Measurements from ENCODE around the gene PRF1.
A peak's percentile ranks its signal among the peaks of the same experiment; 100 is the strongest.
"Not testable (repeated sequence)": the region's sequence is repeated elsewhere in the genome, so short reads cannot be mapped to it uniquely, and the experiment has no call there.

PRF1 gene

DNA sequence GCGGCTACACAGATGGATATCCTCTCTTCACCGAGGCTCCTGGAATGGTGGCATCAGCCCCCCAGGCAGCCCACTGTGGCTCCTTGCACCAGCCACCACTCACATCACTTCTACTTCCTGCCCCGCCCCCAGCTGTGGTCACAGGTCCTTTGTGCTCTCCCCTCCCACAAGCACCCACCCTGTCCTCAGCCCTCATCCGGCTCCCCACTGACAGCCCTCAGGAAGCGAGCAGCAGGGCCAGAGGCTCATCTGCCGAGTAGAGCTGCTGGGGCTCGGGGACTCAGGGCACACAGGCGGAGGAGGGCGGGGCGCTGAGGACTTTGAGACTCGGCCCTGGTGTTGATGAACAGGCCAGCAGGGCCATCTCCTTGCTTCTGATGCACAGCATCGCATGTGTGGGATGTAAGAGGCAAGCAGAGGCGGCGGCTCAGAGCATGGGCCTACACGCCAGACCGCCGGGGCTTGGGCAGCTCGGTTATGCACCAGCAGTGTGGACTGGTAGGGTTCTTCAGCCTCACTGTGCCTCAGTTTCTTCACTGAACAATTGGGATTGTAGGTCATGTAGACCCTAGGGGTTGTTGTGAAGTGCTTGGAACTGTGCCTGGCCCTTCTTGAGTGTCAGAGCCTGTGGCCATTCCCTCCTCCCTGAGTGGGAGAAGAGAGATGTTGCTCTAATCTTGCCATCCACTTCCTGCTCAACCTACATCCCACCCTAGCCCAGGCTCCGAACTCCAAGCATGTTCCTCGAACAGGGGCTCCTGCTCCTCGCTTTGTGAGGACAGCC is at the start of gene PRF1:
Gene PRF1, minus strand, starts transcription at position 77 of the 784 bp plus-strand sequence. CDS start 1,839 bp downstream, outside the sequence.
- FAIRE-seq = no peak
- DNase-seq (ENCODE audit: low spot score) = no peak

DNA sequence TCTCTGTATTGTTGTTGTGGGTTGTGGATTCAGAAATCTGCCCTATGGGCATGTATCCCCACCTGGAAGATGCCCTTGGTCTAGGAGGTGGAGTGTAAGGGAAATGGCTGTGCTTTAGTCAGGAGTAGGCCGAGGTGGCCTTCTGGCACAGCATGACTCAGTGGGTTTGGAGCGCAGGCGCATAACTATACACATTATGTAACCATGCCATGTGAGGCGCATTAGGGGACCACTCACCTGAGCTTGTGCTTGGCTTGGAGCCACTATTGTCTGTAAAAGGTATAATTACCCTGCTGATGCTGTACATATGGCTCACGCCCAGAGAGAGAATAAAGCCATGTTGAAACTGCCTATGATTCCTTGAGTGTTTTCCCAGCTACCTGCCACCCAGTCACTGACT is 49.1 kb upstream of the PRF1 start:
- FAIRE-seq (no peak), DNase-seq (ENCODE audit: low spot score) (no peak)

DNA sequence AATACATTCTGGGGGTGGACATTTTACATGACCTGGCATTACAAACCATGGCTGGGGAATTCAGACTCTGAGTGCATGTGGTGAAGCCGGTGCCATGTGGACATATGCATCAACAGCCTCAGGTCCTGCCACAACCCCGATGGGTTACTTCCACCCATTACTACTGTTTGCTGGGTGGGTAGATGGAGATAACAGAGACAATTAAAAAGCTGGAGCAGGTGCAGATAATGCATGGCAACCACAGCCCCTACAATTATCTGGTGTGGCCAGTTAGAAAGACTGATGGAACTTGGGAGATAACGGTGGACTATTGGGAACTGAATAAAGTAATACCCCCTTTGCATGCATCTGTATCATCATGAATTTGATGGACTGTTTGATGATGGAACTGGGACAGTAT is 48.2 kb upstream of the PRF1 start:
- no peak for FAIRE-seq
- DNase-seq (ENCODE audit: low spot score) = no peak

DNA sequence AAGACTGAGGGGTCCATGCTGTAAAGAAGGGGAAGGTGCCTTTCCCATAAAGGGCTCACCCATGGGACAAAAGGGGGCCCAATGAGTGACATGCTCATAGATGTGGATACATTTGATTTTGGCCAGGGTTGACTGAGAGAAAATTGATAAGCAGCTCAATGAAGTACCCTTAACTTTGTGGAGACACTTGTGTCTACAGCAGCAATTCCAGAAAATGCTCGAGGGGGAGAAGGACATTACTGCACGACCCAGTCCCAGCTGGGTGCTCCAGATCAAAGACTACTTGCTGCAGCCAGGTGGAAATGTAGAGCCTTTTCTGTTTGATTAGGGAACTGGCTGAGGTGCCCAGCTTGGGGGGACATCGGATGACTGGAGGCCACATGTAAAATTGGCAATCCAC is 47.6 kb upstream of the PRF1 start:
- DNase-seq (ENCODE audit: low spot score) (no peak), FAIRE-seq (no peak)

DNA sequence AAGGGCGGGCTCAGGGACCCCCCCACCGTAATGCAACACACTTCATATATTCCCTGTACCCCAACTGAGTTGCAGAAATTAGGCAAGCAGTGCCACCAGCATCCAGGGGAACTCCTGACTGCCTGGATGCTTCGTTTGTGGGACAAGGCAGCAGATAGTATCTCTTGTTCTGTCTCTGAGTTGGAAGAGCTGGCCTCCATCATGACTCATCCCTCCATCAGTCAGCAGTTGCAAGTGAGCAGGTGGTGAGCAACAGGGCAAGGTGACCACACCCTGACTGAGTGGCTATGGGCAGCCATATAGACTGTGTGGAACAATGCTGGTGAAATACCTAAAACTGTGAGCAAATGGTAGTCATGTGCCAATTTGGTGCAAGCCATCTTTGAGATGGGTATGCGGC is 47.0 kb upstream of the PRF1 start:
- DNase-seq (ENCODE audit: low spot score) = peak; percentile 72
- FAIRE-seq = peak; percentile 96

DNA sequence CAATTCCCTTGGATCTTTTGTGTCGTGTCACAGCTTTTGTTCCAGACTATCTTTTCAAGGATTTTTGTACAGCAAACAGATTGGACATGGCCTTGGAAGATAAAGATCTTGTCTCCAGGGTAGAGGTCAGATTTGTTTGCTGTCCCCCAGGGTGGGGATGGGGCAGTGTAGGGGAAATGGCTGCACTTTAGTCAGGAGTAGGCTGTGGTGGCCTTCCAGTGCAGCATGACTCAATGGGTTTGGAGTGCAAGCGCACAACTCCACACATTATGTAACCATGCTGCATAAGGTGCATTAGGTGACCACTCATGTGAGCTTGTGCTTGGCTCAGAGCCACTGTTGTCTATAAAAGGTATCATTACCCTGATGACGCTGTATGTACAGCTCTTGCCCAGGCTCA is 45.9 kb upstream of the PRF1 start:
- no peak for DNase-seq (ENCODE audit: low spot score)
- FAIRE-seq = no peak

DNA sequence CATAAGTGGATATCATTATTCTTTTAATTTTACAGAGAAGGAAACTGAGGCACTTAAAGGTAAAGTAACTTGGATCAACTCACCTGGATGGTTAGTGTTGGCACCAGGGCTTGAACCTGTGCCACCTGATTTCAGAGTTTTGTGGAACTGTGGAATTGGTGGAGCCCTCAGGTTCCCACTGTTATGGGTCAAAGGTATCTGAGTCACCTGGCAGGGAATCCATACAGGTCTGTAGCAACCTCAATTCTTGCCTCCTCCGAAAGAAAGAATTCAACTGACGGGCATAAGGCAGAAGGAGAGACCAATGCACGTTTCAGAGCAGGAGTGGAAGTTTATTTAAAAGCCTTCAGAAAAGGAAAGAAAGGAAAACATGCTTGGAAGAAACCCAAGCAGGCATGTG is 44.5 kb upstream of the PRF1 start:
- DNase-seq (ENCODE audit: low spot score) = no peak
- FAIRE-seq = no peak

DNA sequence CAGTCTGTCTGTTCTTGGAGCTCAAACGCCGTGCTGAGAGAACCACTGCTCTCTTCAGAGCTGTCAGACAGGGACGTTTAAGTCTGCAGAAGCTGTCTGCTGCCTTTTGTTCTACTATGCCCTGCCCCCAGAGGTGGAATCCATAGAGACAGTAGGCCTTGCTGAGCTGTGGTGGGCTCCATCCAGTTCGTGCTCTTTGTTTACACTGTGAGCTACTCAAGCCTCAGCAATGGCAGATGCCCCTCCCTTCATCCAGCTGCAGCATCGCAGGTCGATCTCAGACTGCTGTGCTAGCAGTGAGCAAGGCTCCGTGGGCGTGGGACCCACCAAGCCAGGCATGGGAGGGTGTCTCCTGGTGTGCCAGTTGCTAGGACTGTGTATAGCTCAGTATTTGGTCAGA is 42.4 kb upstream of the PRF1 start:
- DNase-seq (ENCODE audit: low spot score); FAIRE-seq: not testable (repeated sequence)

DNA sequence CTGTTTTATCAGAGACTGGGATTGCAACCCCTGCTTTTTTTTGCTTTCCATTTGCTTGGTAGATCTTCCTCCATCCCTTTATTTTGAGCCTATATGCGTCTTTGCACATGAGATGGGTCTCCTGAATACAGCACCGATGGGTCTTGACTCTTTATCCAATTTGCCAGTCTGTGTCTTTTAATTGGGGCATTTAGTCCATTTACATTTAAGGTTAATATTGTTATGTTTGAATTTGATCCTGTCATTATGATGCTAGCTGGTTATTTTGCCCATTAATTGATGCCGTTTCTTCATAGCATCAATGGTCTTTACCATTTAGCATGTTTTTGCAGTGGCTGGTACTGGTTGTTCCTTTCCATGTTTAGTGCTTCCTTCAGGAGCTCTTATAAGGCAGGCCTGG is 40.7 kb upstream of the PRF1 start:
- not testable (repeated sequence) for DNase-seq (ENCODE audit: low spot score); FAIRE-seq

DNA sequence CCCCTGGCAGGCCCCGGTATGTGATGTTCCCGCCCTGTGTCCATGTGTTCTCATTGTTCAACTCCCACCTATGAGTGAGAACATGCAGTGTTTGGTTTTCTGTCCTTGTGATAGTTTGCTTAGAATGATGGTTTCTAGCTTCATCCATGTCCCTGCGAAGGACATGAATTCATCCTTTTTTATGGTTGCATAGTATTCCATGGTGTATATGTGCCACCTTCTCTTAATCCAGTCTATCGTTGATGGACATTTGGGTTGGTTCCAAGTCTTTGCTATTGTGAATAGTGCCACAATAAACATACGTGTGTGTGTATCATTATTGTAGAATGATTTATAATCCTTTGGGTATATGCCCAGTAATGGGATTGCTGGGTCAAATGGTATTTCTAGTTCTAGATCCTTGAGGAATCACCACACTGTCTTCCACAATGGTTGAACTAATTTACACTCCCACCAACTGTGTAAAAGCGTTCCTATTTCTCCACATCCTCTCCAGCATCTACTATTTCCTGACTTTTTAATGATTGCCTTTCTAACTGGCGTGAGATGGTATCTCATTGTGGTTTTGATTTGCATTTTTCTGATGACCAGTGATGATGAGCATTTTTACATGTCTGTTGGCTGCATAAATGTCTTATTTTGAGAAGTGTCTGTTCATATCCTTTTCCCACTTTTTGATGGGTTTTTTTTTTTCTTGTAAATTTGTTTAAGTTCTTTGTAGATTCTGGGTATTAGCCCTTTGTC is 37.3 kb upstream of the PRF1 start:
- DNase-seq (ENCODE audit: low spot score); FAIRE-seq: not testable (repeated sequence)

DNA sequence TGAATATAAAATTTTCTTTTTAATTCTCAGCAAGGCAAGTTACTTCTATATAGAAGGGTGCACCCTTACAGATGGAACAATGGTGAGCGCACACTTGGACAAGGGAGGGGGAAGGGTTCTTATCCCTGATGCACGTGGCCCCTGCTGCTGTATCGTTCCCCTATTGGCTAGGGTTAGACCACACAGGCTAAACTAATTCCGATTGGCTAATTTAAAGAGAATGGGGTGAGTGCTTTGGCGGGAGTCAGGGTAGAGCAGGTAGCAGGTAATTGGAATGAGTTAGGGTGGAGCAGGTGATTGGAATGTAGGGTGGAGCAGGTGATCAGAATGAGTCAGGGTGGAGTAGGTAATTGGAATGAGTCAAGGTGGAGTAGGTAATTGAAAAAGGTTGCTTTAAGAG is 32.0 kb upstream of the PRF1 start:
- not testable (repeated sequence) for FAIRE-seq; DNase-seq (ENCODE audit: low spot score)

DNA sequence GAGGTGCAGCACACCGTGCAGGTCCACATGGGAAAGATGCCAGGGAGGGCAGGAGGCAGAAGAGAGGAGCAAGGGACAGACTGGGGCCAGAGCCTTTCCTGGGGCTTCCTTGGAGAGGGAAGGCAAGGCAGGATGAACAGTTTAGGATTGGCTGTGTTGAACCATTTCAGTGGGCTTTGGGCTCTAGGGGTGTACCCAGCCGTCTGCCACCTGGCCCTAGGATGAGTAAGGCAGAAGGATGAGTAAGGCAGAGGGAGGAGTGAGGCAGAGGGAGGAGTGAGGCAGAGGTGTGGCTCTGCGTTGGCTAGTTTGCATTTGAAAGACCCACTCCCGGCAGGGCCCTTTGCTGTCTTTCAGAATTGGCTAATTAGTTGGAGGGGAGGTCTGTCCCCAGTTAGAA is 31.5 kb upstream of the PRF1 start:
- FAIRE-seq = no peak

DNA sequence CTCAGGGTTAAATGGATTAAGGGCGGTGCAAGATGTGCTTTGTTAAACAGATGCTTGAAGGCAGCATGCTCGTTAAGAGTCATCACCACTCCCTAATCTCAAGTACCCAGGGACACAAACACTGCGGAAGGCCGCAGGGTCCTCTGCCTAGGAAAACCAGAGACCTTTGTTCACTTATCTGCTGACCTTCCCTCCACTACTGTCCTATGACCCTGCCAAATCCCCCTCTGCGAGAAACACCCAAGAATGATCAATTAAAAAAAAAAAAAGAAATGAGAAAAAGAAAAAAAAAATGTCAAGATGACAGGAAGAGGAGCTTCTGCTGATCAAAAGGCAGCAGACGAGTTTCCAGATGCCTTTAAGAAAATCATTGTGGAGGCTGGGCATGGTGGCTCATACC is 29.2 kb upstream of the PRF1 start:
- not testable (repeated sequence) for FAIRE-seq; DNase-seq (ENCODE audit: low spot score)

More for the DNA sequence above, 31.5 kb upstream of the PRF1 start:
- DNase-seq (ENCODE audit: low spot score) = peak; percentile 49

DNA sequence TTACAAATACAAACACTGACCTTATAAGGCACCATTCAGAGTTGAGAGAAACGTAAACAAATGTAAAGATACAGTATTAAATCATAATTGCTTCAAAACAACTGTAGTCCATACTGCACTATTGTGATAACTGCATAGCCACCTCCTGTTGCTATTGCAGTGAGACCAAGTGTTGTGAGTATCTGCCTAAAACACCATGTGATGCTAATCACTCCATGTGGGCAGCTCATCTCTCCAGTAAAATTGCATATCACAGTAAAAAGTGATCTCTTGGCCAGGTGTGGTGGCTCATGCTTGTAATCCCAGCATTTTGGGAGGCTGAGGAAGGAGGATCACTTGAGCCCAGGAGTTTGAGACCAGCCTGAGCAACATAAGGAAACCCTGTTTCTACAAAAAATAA is 26.8 kb upstream of the PRF1 start:
- DNase-seq (ENCODE audit: low spot score) (no peak), FAIRE-seq (no peak)

DNA sequence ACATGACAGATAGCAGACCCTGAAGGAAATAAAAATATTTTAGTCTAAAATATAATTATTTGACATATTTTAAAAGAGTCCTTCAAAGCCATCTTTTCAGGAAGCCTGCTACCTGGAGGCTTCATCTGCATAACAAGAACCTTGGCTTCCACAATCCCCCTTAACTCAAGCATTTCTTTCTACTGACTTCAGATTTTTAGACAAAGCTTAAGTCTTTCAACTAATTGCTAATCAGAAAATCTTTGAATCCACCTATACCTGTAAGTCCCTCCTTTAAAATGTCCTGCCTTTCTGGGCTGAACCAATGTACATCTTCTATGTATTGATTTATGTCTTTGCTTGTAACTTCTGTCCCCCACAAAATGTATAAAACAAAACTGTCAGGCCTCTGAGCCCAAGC is 23.5 kb upstream of the PRF1 start:
- FAIRE-seq (no peak), DNase-seq (ENCODE audit: low spot score) (no peak)

DNA sequence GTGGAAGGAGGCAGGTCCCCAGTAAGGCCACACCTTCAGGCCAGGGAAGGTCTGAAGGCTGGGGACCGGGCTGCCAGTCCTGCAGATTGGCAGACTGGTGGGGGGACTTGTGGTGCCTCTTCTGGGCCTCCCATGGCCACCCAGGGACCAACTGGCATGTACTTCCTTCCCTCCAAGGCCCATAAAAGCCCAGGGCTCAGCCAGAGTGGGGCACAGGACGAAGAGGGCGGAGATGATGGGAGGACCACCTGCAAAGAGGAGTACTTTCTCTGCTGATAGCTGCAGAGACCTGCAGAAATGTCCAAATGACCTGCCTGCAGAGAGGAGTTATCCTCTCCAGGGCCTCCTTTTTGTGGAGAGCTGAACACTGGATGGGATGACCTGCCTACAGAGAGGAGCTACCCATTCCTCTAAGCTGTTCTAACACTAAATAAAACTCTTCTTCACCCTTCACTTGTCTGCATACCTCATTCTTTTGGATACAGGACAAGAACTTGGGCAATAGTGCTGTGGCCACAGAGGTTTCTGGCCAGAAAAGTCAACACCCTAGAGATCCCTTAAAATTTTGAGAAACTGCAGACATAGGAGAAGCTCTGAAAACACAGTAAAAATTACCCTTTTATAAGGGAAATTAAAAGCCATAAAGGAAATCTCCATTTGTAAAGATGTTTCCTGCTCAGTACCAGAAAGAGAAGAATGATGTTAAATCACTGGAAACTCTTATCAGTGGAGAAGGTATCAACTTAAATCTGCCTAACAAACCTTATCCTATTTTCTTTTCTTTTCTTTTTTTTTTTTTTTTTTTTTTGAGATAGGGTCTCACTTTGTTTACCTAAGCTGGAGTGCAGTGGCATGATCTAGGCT is 20.7 kb upstream of the PRF1 start:
- FAIRE-seq (no peak), DNase-seq (ENCODE audit: low spot score) (no peak)

DNA sequence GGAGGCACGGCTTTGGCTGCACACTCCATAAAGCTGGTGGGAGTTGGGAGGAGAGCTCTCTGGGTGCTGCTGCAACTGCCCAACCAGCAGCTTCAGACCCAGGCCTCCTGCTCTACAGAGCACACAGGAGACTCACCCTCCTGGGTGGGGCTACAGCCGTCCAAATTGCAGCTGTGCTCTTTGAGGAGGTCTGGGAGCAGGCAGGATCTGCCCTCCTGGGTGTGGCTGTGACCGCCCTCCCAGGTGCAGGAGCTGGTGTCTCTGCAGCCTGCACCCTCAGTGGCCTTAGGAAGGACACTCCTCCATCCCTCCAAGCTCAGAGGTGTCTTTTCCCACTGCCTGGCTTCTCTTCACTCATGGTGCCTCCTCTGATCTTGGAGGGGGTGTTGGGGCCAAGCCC is 20.0 kb upstream of the PRF1 start:
- FAIRE-seq (no peak), DNase-seq (ENCODE audit: low spot score) (no peak)

DNA sequence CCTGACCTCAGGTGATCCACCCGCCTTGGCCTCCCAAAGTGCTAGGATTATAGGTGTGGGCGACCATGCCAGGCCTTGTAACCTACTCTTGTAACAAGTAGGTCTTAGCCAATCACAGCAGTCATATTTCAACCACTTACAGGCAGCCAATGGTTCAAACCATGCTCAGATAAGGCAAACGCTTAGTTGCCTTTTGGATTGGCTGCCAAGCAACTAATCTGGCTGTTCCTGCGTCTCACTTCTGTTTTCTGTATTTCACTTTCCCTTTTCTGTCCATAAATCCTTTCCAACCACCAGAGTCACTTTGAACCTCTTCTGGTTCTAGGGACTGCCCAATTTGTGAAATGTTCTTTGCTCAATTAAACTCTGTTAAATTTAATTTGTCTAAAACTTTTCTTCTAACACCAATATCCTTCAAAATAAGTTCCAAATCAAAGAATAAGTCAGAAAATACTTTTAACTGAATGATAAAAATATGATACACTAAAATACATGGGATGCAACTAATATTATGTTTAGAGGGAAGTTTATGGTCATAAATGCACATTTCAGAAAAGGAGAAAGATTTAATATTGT is 19.1 kb upstream of the PRF1 start:
- DNase-seq (ENCODE audit: low spot score) (no peak), FAIRE-seq (no peak)

DNA sequence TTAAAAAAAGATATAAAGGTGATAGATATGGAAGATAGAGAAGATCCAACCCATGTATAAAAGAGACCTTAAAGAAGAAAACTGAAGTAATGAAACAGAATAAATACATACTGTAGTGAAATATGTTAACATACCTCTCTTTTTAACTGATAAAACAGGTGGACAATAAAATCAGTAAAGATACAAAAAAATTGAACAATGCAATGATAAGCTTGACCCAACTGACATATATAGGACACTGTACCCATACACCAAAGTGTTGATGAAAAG is 17.4 kb upstream of the PRF1 start:
- no peak for DNase-seq (ENCODE audit: low spot score)
- no peak for FAIRE-seq

DNA sequence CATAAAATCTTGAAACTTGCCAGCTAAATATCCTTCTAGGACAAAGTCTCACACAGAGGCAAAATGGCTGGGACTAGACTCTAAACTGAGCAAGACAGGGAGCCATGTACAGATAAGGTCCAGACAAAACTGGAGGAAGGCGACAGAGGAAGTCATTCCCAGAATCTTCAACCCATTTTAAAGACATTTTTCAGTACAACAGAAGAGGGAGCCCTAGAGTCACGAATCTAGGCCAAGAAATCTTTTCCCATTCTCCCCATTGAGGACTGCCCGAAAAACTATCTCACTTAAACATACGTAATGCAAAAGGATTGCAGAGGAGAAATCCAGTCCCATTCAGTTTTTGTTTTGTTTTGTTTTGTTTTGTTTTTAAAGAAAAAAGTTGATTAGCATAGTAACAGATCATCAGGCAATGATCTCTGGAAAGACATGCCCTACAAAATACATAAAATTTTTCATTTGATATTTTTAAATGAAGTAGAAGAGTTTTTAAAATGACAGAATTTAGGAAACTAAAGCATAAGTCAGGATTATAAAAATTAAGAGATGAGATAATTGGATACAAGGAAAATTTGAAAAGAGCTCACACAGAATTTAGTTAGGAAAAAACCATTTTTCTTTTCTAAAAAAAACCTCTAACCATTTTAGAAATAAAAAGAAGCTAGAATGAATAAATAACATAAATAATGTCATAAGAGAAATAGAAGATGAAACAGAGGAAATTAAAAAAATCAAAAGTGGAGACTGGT is 16.9 kb upstream of the PRF1 start:
- DNase-seq (ENCODE audit: low spot score) = peak; percentile 48
- no peak for FAIRE-seq

DNA sequence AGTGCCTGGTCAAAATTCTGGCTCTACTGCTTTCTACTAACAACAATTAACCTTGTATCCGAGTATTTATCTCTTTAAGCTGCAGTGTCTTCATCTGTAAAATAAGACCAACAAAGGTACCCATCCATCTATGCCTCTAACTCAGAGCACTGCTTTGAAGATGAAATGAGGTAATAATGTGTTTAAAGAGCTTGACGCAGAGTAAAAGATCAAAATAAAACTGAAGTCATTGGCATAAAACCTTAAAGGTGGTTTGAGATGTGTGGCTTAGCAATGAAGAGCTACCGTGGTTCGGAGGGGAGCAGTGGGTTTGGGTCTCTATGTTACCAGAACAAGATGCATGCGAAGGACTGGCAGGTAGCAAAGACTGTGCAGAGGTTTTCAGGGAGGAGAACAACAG is 16.1 kb upstream of the PRF1 start:
- FAIRE-seq (no peak), DNase-seq (ENCODE audit: low spot score) (no peak)
